IMR-90 (cell line): ENCODE measurements around the gene LAMA2. TPM values are rescaled to one million over a fixed set of nuclear protein-coding genes. Genes with fewer than 3 reads are reported as not detected.

Experiments used
- ATAC-seq: fragments of 200-7000 bp; cut with Tn5 transposase; 2 replicates; pipeline ENCODE4 v1.9.1; 2020; ENCODE audit warnings: low read depth, mild to moderate bottlenecking, moderate library complexity
- BruUV-seq: library from RNA; stranded (reverse); fragments of 400-500 nt; replicated peaks from 2 replicates; lab custom pipeline; 2021; lab: Mats Ljungman, UMichigan
- CTCF ChIA-PET: fragments of 300-600 bp; formaldehyde crosslinking; extraction: SDS; loops from one replicate; lab custom pipeline; 2021; ENCODE audit warnings: antibody characterized with exemption; lab: Yijun Ruan, JAX
- POLR2A ChIA-PET: fragments of 300-600 bp; sonication (Branson Sonifier 250); formaldehyde crosslinking; loops from one replicate; lab custom pipeline; 2022; ENCODE audit warnings: antibody characterized with exemption; ENCODE audit not compliant: unreplicated experiment; lab: Charles Lee
- DNase-seq: peaks from one replicate; pipeline ENCODE4 v3.0.0; 2013
- H2AFZ ChIP-seq: replicated peaks from 2 replicates; pipeline ENCODE3; 2013; ENCODE audit warnings: low read length, mild to moderate bottlenecking; ENCODE audit not compliant: poor library complexity
- H2AK5ac ChIP-seq: 2 replicates; pipeline ENCODE4 v1.6.1; 2013; ENCODE audit warnings: low read depth, low read length, inconsistent platforms
- H2AK9ac ChIP-seq: replicated peaks from 2 replicates; pipeline ENCODE3; 2013; ENCODE audit warnings: mild to moderate bottlenecking, low read depth, low read length, moderate library complexity; ENCODE audit not compliant: poor library complexity
- H2BK120ac ChIP-seq: 2 replicates; pipeline ENCODE4 v1.6.1; 2013; ENCODE audit warnings: low read depth, low read length, inconsistent platforms
- H2BK15ac ChIP-seq: 3 replicates; pipeline ENCODE4 v1.6.1; 2013; ENCODE audit warnings: low read depth, low read length, inconsistent platforms
- H2BK20ac ChIP-seq: 2 replicates; pipeline ENCODE4 v1.6.1; 2013; ENCODE audit warnings: low read depth, mild to moderate bottlenecking, inconsistent platforms, low read length, moderate library complexity
- H2BK5ac ChIP-seq: 2 replicates; pipeline ENCODE4 v1.6.1; 2013; ENCODE audit warnings: mild to moderate bottlenecking, low read depth, low read length, inconsistent platforms; ENCODE audit not compliant: poor library complexity, severe bottlenecking
- H3K14ac ChIP-seq: replicated peaks from 2 replicates; pipeline ENCODE4 v1.6.1; 2013; ENCODE audit warnings: low read depth, low read length, inconsistent platforms
- H3K18ac ChIP-seq: 2 replicates; pipeline ENCODE4 v1.6.1; 2013; ENCODE audit warnings: low read depth, low read length, control low read depth
- H3K23ac ChIP-seq: 2 replicates; pipeline ENCODE4 v1.6.1; 2013; ENCODE audit warnings: low read depth, low read length, inconsistent platforms
- H3K27ac ChIP-seq: 2 replicates; pipeline ENCODE4 v1.5.1; 2013; ENCODE audit warnings: mild to moderate bottlenecking, control low read depth, low read length; ENCODE audit not compliant: insufficient read depth
- H3K27me3 ChIP-seq: 2 replicates; pipeline ENCODE4 v1.6.1; 2013; ENCODE audit warnings: low read length; ENCODE audit not compliant: control insufficient read depth, insufficient read depth
- H3K36me3 ChIP-seq: 2 replicates; pipeline ENCODE4 v1.6.1; 2013; ENCODE audit warnings: low read length, mixed read lengths; ENCODE audit not compliant: control insufficient read depth, insufficient read depth
- H3K4ac ChIP-seq: 2 replicates; pipeline ENCODE4 v1.6.1; 2013; ENCODE audit warnings: low read depth, low read length, inconsistent platforms
- H3K4me1 ChIP-seq: 2 replicates; pipeline ENCODE4 v1.6.1; 2013; ENCODE audit warnings: low read length, mixed read lengths; ENCODE audit not compliant: control insufficient read depth, insufficient read depth
- H3K4me2 ChIP-seq: 2 replicates; pipeline ENCODE4 v1.6.1; 2013; ENCODE audit warnings: low read depth, mild to moderate bottlenecking, control low read depth, low read length, moderate library complexity
- H3K4me3 ChIP-seq: 2 replicates; pipeline ENCODE4 v1.5.1; 2013; ENCODE audit warnings: low read depth, mild to moderate bottlenecking, control low read depth, low read length, moderate library complexity; ENCODE audit not compliant: insufficient read depth
- H3K56ac ChIP-seq: 2 replicates; pipeline ENCODE4 v1.6.1; 2013; ENCODE audit warnings: low read length, inconsistent platforms; ENCODE audit not compliant: insufficient read depth; ENCODE audit errors: extremely low read depth
- H3K79me1 ChIP-seq, 2 experiments: 2 replicates each; pipeline ENCODE4 v1.6.1; 2013; ENCODE audit warnings: low read length in 2 of 2, inconsistent platforms in 1 of 2, low read depth in 1 of 2
- H3K9ac ChIP-seq: 2 replicates; pipeline ENCODE4 v1.6.1; 2013; ENCODE audit warnings: low read depth, low read length, control low read depth
- H3K9me1 ChIP-seq: 2 replicates; pipeline ENCODE4 v1.6.1; 2013; ENCODE audit warnings: low read length, inconsistent platforms; ENCODE audit not compliant: insufficient read depth
- H3K9me3 ChIP-seq: 2 replicates; pipeline ENCODE4 v1.6.1; 2013; ENCODE audit warnings: low read length; ENCODE audit not compliant: control insufficient read depth, insufficient read depth
- H4K20me1 ChIP-seq: 2 replicates; pipeline ENCODE4 v1.6.1; 2013; ENCODE audit warnings: low read length, inconsistent platforms; ENCODE audit not compliant: insufficient read depth
- H4K5ac ChIP-seq: 2 replicates; pipeline ENCODE4 v1.6.1; 2013; ENCODE audit warnings: mild to moderate bottlenecking, low read depth, low read length, control low read depth
- H4K8ac ChIP-seq, 2 experiments: 2 replicates each; pipeline ENCODE4 v1.6.1; 2013; ENCODE audit warnings: low read depth in 2 of 2, low read length in 2 of 2, control low read depth in 1 of 2, inconsistent platforms in 1 of 2
- H4K91ac ChIP-seq: 2 replicates; pipeline ENCODE4 v1.6.1; 2013; ENCODE audit warnings: low read depth, low read length, inconsistent platforms; ENCODE audit not compliant: insufficient read depth
- WGBS, 2 experiments: methylation state at CpG; one replicate each; pipeline versions ENCODE4 v1.1.5 to v1.1.7; 2013; ENCODE audit warnings: missing lambda C conversion rate in 2 of 2; ENCODE audit not compliant: insufficient read length in 1 of 2; ENCODE audit errors: extremely low coverage in 2 of 2; 5-methylcytosine and 5-hydroxymethylcytosine counted together
- dilution Hi-C: fragments of 300-500 bp; cut with HindIII; formaldehyde crosslinking; loops from one replicate; pipeline ENCODE4 v1.14.3; 2018; ENCODE audit warnings: low sequenced_read_pairs; ENCODE audit not compliant: unreplicated experiment
- in situ Hi-C: fragments of 300-500 bp; cut with MboI; formaldehyde crosslinking; loops from 3 replicates; pipeline ENCODE4 v1.14.3; 2019; ENCODE audit warnings: low sequenced_read_pairs, inconsistent platforms, mixed read lengths
- intact Hi-C: fragments of 100-400 bp; cut with micrococcal nuclease; formaldehyde crosslinking; loops from 2 replicates; pipeline ENCODE4 v1.10.0; 2022
- polyA plus RNA-seq, 3 experiments: library from polyadenylated mRNA; depleted of rRNA; stranded (reverse); fragments of >200 nt; gene quantifications; 2 replicates each; pipeline ENCODE4 v1.2.3, GENCODE V29; 2012; ENCODE audit warnings: low replicate concordance in 1 of 3
- total RNA-seq: library from RNA; depleted of rRNA; stranded (reverse); fragments of >200 nt; gene quantifications from 2 replicates; pipeline ENCODE4 v1.2.3, GENCODE V29; 2012
- TF ChIP-seq, protein P1 (sequence below): fragments of 150-350 bp; IDR thresholded peaks from 2 replicates; pipeline ENCODE4 v1.6.1; 2017; ENCODE audit warnings: mild to moderate bottlenecking, antibody characterized with exemption, low read length, low read depth

LAMA2 gene
- total and polyA plus RNA-seq, 2 of the 4 experiments (the other 2 are of a cell fraction) = 9.9 to 13.3 TPM

- TF ChIP-seq, protein P1, sequence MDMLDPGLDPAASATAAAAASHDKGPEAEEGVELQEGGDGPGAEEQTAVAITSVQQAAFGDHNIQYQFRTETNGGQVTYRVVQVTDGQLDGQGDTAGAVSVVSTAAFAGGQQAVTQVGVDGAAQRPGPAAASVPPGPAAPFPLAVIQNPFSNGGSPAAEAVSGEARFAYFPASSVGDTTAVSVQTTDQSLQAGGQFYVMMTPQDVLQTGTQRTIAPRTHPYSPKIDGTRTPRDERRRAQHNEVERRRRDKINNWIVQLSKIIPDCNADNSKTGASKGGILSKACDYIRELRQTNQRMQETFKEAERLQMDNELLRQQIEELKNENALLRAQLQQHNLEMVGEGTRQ = no peak
- CTCF ChIA-PET = interaction anchor here (0.8 kb wide), 1 partner anchor 10 kb away, joined by 5 read pairs; no protein-coding TSS in a partner anchor
Observed at GRCh38 chr6:129194306-129194941, 311.5 kb downstream of the LAMA2 start.

More at GRCh38 chr6:129194306-129194941, 311.5 kb downstream of the LAMA2 start:
- Histone ChIP-seq H3K9me1 (no peaks in the 10 kb centered on the region), H4K8ac (no peak overlapping the region), H3K36me3 (no peaks in the 10 kb centered on the region), H2AK9ac (no peak overlapping the region), H3K56ac (no peak overlapping the region), H2BK120ac (no peak overlapping the region), H2BK20ac (no peak overlapping the region), H2AFZ (no peak overlapping the region), H3K4me2 (no peak overlapping the region), H3K9me3 (no peaks in the 10 kb centered on the region), H3K4me1 (no peaks in the 10 kb centered on the region), H2BK5ac (no peak overlapping the region), H2AK5ac (no peak overlapping the region), H4K20me1 (no peaks in the 10 kb centered on the region), H3K9ac (no peak overlapping the region), H2BK15ac (no peak overlapping the region), H3K79me1 (no peaks in the 10 kb centered on the region), H3K14ac (no peak overlapping the region), H4K5ac (no peak overlapping the region), H3K4ac (no peak overlapping the region), H3K27ac (no peak overlapping the region), H3K18ac (no peak overlapping the region), H4K91ac (no peak overlapping the region), H3K4me3 (no peak overlapping the region), H3K27me3 (no peaks in the 10 kb centered on the region), H3K23ac (no peak overlapping the region)
- WGBS, 2 experiments = no CpG with 5 or more reads among the region's 7 CpGs
- no peak for DNase-seq
- POLR2A ChIA-PET = no interaction called here
- dilution Hi-C loops = no loop called here
- in situ Hi-C loops = no loop called here
- BruUV-seq = no TSS peak
- no peak for ATAC-seq
- intact Hi-C loops = no loop called here
